ENCODE data around the gene SCNN1A. TPM values are rescaled to one million over a fixed set of nuclear protein-coding genes. Genes with fewer than 3 reads are reported as not detected.

SCNN1A gene
- total RNA-seq, 1 experiment from 2014 or later, result 118 TPM

GRCh38 chr12:6334359-6334758, 41.0 kb downstream of the SCNN1A start:
- Histone ChIP-seq H3K27me3 (ENCODE audit: insufficient read depth, low read length) (no peaks in the 10 kb centered on the region), H3K27ac (ENCODE audit: low read depth, low read length) (peak overlapping the region; percentile 99), H3K4me2 (ENCODE audit: low read length) (peak overlapping the region; percentile 97; the same call in 1 of the 2 replicates), H3K36me3 (ENCODE audit: control insufficient read depth in 1 of 2, insufficient read depth in 2 of 2, low read length in 2 of 2) (peaks cover 37 to 51% of the 10 kb centered on the region in 2 experiments), H3K4me1 (ENCODE audit: control insufficient read depth in 1 of 2, insufficient read depth in 2 of 2, low read length in 2 of 2) (peaks cover 43 to 66% of the 10 kb centered on the region in 2 experiments), H3K79me2 (ENCODE audit: insufficient read depth, low read length) (peaks cover 74% of the 10 kb centered on the region), H3K4me3 (replicated peaks in 1 of 2; ENCODE audit: low read depth in 1 of 2, low read length in 2 of 2) (no peak overlapping the region), H3K9ac (ENCODE audit: low read length) (0 out of 2 replicates have a peak overlapping the region, but pooled peaks have one; percentile 11), H4K20me1 (ENCODE audit: insufficient read depth) (no peaks in the 10 kb centered on the region), H2AFZ (ENCODE audit: low read depth, low read length, poor library complexity, severe bottlenecking) (no peak overlapping the region), H3K9me2 (ENCODE audit: insufficient read depth) (no peaks in the 10 kb centered on the region), H3K9me3 (ENCODE audit: control insufficient read depth in 1 of 2, insufficient read depth in 1 of 2, low read depth in 1 of 2, low read length in 2 of 2) (no peaks in the 10 kb centered on the region)
- BruUV-seq (replicated peaks), result no TSS peak
- ChIA-PET RAD21 (ENCODE audit: low non-redundant PET in 1 of 2, low total read pairs in 2 of 2, uncharacterized antibody in 2 of 2, unreplicated experiment in 2 of 2) (interaction anchor here in 1 of 2 experiments (1.4 kb wide), 1 partner anchor 42 kb away, joined by 3 read pairs; no protein-coding TSS in a partner anchor), POLR2A (no interaction called here), CTCF (no interaction called here)
- DNase-seq (ENCODE audit: low read depth, low spot score) (no peak), ATAC-seq (no peak)
- intact Hi-C loops (cut with micrococcal nuclease), result loop anchor here (10.0 kb wide), 1 partner anchor 200 kb away; the partner anchor contains the start of gene GAPDH
- no peak for TF ChIP-seq JUND (IDR thresholded peaks at IDR 0.05)

GRCh38 chr12:6333566-6333965, 41.8 kb downstream of the SCNN1A start:
- BruUV-seq (replicated peaks), result no TSS peak
- Histone ChIP-seq H3K27me3 (ENCODE audit: insufficient read depth, low read length) (no peaks in the 10 kb centered on the region), H3K4me2 (ENCODE audit: low read length) (no peak overlapping the region), H3K9ac (ENCODE audit: low read length) (no peak overlapping the region; the same call in 1 of the 2 replicates), H3K4me1 (ENCODE audit: control insufficient read depth in 1 of 2, insufficient read depth in 2 of 2, low read length in 2 of 2) (peaks cover 36 to 58% of the 10 kb centered on the region in 2 experiments), H3K9me3 (ENCODE audit: control insufficient read depth in 1 of 2, insufficient read depth in 1 of 2, low read depth in 1 of 2, low read length in 2 of 2) (no peaks in the 10 kb centered on the region), H3K9me2 (ENCODE audit: insufficient read depth) (no peaks in the 10 kb centered on the region), H3K79me2 (ENCODE audit: insufficient read depth, low read length) (peaks cover 66% of the 10 kb centered on the region), H3K27ac (ENCODE audit: low read depth, low read length) (peak overlapping the region; percentile 11; the same call in 1 of the 2 replicates), H4K20me1 (ENCODE audit: insufficient read depth) (no peaks in the 10 kb centered on the region), H3K36me3 (ENCODE audit: control insufficient read depth in 1 of 2, insufficient read depth in 2 of 2, low read length in 2 of 2) (peaks cover 37 to 59% of the 10 kb centered on the region in 2 experiments), H3K4me3 (replicated peaks in 1 of 2; ENCODE audit: low read depth in 1 of 2, low read length in 2 of 2) (no peak overlapping the region), H2AFZ (ENCODE audit: low read depth, low read length, poor library complexity, severe bottlenecking) (no peak overlapping the region)
- DNase-seq (ENCODE audit: low read depth, low spot score) (no peak), ATAC-seq (no peak)
- TF ChIP-seq MAX (IDR thresholded peaks at IDR 0.05) (no peak), ZNF274 (IDR thresholded peaks at IDR 0.05; ENCODE audit: low read depth, low read length) (no peak), EGR1 (IDR thresholded peaks at IDR 0.05; ENCODE audit: low read depth) (no peak), ATF3 (IDR thresholded peaks at IDR 0.05) (no peak)
- intact Hi-C loops (cut with micrococcal nuclease), result loop anchor here (10.0 kb wide), 1 partner anchor 201 kb away; the partner anchor contains the start of gene GAPDH
- RAD21 ChIA-PET (ENCODE audit: low non-redundant PET in 1 of 2, low total read pairs in 2 of 2, uncharacterized antibody in 2 of 2, unreplicated experiment in 2 of 2), result no interaction called here
- POLR2A ChIA-PET, result no interaction called here
- CTCF ChIA-PET, result no interaction called here
